ENCODE data around the gene CPA5.

- TF ChIP-seq CTCF (conservative IDR thresholded peaks at IDR 0.05; ENCODE audit: low read depth in 2 of 2) (no peak), EZH2 (IDR thresholded peaks at IDR 0.05; ENCODE audit: low read depth, unreplicated experiment) (no peak), EZH2phosphoT487 (IDR thresholded peaks at IDR 0.05; ENCODE audit: unreplicated experiment) (no peak), ETS1 (IDR thresholded peaks at IDR 0.05) (no peak), JUNB (IDR thresholded peaks at IDR 0.05; ENCODE audit: unreplicated experiment) (no peak), POLR2AphosphoS5 (IDR thresholded peaks at IDR 0.05; ENCODE audit: low read depth) (no peak), CREB1 (CRISPR knock-in tag; IDR thresholded peaks at IDR 0.05; ENCODE audit: low read depth) (no peak), NANOG (IDR thresholded peaks at IDR 0.05; ENCODE audit: borderline replicate concordance) (no peak), ZNF114 (CRISPR knock-in tag; IDR thresholded peaks at IDR 0.05) (no peak)
- TF ChIP-seq, protein P1, sequence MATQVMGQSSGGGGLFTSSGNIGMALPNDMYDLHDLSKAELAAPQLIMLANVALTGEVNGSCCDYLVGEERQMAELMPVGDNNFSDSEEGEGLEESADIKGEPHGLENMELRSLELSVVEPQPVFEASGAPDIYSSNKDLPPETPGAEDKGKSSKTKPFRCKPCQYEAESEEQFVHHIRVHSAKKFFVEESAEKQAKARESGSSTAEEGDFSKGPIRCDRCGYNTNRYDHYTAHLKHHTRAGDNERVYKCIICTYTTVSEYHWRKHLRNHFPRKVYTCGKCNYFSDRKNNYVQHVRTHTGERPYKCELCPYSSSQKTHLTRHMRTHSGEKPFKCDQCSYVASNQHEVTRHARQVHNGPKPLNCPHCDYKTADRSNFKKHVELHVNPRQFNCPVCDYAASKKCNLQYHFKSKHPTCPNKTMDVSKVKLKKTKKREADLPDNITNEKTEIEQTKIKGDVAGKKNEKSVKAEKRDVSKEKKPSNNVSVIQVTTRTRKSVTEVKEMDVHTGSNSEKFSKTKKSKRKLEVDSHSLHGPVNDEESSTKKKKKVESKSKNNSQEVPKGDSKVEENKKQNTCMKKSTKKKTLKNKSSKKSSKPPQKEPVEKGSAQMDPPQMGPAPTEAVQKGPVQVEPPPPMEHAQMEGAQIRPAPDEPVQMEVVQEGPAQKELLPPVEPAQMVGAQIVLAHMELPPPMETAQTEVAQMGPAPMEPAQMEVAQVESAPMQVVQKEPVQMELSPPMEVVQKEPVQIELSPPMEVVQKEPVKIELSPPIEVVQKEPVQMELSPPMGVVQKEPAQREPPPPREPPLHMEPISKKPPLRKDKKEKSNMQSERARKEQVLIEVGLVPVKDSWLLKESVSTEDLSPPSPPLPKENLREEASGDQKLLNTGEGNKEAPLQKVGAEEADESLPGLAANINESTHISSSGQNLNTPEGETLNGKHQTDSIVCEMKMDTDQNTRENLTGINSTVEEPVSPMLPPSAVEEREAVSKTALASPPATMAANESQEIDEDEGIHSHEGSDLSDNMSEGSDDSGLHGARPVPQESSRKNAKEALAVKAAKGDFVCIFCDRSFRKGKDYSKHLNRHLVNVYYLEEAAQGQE (IDR thresholded peaks at IDR 0.05; ENCODE audit: unreplicated experiment) = no peak
- TF ChIP-seq, protein P2, sequence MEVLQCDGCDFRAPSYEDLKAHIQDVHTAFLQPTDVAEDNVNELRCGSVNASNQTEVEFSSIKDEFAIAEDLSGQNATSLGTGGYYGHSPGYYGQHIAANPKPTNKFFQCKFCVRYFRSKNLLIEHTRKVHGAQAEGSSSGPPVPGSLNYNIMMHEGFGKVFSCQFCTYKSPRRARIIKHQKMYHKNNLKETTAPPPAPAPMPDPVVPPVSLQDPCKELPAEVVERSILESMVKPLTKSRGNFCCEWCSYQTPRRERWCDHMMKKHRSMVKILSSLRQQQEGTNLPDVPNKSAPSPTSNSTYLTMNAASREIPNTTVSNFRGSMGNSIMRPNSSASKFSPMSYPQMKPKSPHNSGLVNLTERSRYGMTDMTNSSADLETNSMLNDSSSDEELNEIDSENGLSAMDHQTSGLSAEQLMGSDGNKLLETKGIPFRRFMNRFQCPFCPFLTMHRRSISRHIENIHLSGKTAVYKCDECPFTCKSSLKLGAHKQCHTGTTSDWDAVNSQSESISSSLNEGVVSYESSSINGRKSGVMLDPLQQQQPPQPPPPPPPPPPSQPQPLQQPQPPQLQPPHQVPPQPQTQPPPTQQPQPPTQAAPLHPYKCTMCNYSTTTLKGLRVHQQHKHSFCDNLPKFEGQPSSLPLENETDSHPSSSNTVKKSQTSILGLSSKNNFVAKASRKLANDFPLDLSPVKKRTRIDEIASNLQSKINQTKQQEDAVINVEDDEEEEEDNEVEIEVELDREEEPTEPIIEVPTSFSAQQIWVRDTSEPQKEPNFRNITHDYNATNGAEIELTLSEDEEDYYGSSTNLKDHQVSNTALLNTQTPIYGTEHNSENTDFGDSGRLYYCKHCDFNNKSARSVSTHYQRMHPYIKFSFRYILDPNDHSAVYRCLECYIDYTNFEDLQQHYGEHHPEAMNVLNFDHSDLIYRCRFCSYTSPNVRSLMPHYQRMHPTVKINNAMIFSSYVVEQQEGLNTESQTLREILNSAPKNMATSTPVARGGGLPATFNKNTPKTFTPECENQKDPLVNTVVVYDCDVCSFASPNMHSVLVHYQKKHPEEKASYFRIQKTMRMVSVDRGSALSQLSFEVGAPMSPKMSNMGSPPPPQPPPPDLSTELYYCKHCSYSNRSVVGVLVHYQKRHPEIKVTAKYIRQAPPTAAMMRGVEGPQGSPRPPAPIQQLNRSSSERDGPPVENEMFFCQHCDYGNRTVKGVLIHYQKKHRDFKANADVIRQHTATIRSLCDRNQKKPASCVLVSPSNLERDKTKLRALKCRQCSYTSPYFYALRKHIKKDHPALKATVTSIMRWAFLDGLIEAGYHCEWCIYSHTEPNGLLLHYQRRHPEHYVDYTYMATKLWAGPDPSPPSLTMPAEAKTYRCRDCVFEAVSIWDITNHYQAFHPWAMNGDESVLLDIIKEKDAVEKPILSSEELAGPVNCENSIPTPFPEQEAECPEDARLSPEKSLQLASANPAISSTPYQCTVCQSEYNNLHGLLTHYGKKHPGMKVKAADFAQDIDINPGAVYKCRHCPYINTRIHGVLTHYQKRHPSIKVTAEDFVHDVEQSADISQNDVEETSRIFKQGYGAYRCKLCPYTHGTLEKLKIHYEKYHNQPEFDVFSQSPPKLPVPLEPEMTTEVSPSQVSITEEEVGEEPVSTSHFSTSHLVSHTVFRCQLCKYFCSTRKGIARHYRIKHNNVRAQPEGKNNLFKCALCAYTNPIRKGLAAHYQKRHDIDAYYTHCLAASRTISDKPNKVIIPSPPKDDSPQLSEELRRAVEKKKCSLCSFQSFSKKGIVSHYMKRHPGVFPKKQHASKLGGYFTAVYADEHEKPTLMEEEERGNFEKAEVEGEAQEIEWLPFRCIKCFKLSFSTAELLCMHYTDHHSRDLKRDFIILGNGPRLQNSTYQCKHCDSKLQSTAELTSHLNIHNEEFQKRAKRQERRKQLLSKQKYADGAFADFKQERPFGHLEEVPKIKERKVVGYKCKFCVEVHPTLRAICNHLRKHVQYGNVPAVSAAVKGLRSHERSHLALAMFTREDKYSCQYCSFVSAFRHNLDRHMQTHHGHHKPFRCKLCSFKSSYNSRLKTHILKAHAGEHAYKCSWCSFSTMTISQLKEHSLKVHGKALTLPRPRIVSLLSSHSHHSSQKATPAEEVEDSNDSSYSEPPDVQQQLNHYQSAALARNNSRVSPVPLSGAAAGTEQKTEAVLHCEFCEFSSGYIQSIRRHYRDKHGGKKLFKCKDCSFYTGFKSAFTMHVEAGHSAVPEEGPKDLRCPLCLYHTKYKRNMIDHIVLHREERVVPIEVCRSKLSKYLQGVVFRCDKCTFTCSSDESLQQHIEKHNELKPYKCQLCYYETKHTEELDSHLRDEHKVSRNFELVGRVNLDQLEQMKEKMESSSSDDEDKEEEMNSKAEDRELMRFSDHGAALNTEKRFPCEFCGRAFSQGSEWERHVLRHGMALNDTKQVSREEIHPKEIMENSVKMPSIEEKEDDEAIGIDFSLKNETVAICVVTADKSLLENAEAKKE (CRISPR knock-in tag; IDR thresholded peaks at IDR 0.05) = no peak
Observed at GRCh38 chr7:130379921-130380860, 35.6 kb downstream of the CPA5 start, which contains the start of gene CPA1.

Data from GM23338 (cell line).